A673 (cell line): Measurements from ENCODE around the gene TMEM138. TPM values are rescaled to one million over a fixed set of nuclear protein-coding genes. Genes with fewer than 3 reads are reported as not detected.

Experiments used
- BruUV-seq: library from RNA; stranded (reverse); fragments of 400-500 nt; replicated peaks from 2 replicates; lab custom pipeline; 2021; lab: Mats Ljungman, UMichigan
- CTCF ChIA-PET: fragments of 300-600 bp; sonication (Branson Sonifier 250); formaldehyde crosslinking; loops from one replicate; lab custom pipeline; 2022; ENCODE audit warnings: antibody characterized with exemption; lab: Charles Lee
- POLR2A ChIA-PET: fragments of 300-600 bp; sonication (Branson Sonifier 250); formaldehyde crosslinking; loops from one replicate; lab custom pipeline; 2022; ENCODE audit warnings: antibody characterized with exemption; ENCODE audit not compliant: low non-redundant PET; lab: Charles Lee
- DNase-seq: peaks from one replicate; pipeline ENCODE4 v3.0.0-alpha.2; 2015; ENCODE audit warnings: low spot score
- H3K27ac ChIP-seq: fragments of 200-600 bp; sonication (generic); 2 replicates; pipeline ENCODE4 v1.5.1; 2016; ENCODE audit warnings: mixed run types, low read depth, mild to moderate bottlenecking, mixed read lengths, antibody characterized with exemption, low read length; ENCODE audit not compliant: poor library complexity, severe bottlenecking
- H3K27me3 ChIP-seq: fragments of 200-600 bp; sonication (generic); replicated peaks from 2 replicates; pipeline ENCODE4 v1.6.1; 2017; ENCODE audit warnings: mixed run types, low read depth, mild to moderate bottlenecking, mixed read lengths, antibody characterized with exemption, low read length; ENCODE audit not compliant: insufficient read depth, poor library complexity
- H3K36me3 ChIP-seq: fragments of 200-600 bp; sonication (generic); 2 replicates; pipeline ENCODE4 v1.6.1; 2016; ENCODE audit warnings: mixed run types, mild to moderate bottlenecking, mixed read lengths, antibody characterized with exemption, low read length; ENCODE audit not compliant: insufficient read depth, poor library complexity, severe bottlenecking
- H3K4me1 ChIP-seq: fragments of 200-600 bp; sonication (generic); 2 replicates; pipeline ENCODE4 v1.6.1; 2017; ENCODE audit warnings: mixed run types, mild to moderate bottlenecking, mixed read lengths, antibody characterized with exemption, low read length; ENCODE audit not compliant: insufficient read depth, poor library complexity, severe bottlenecking
- H3K4me3 ChIP-seq: fragments of 200-600 bp; sonication (generic); 2 replicates; pipeline ENCODE4 v1.5.1; 2016; ENCODE audit warnings: low read depth, mixed run types, mild to moderate bottlenecking, mixed read lengths, low read length; ENCODE audit not compliant: poor library complexity, severe bottlenecking
- H3K9me3 ChIP-seq: fragments of 200-600 bp; sonication (generic); 2 replicates; pipeline ENCODE4 v1.6.1; 2016; ENCODE audit warnings: mixed run types, low read depth, mild to moderate bottlenecking, mixed read lengths, antibody characterized with exemption, low read length; ENCODE audit not compliant: poor library complexity, severe bottlenecking
- CTCF ChIP-seq: fragments of 300-800, 200-600 bp; sonication (generic); conservative IDR thresholded peaks from 2 replicates; pipeline ENCODE4 v1.5.1; 2017; ENCODE audit warnings: low read depth, mild to moderate bottlenecking, antibody characterized with exemption, low read length, moderate library complexity, mixed read lengths
- EZH2 ChIP-seq: fragments of 200-600 bp; sonication (generic); IDR thresholded peaks from 2 replicates; pipeline ENCODE4 v1.6.1; 2017; ENCODE audit warnings: borderline replicate concordance, low read depth, mild to moderate bottlenecking, mixed read lengths, antibody characterized with exemption, low read length; ENCODE audit not compliant: poor library complexity, severe bottlenecking
- intact Hi-C: fragments of 100-400 bp; cut with micrococcal nuclease; formaldehyde crosslinking; loops from one replicate; pipeline ENCODE4 v1.10.0; 2022; ENCODE audit not compliant: unreplicated experiment
- total RNA-seq: library from RNA; stranded (reverse); gene quantifications from 2 replicates; pipeline ENCODE4 v1.2.3, GENCODE V29; 2021

TMEM138 gene
- total RNA-seq, 1 experiment from 2014 or later, result 82.8 TPM

- intact Hi-C loops, result no loop called here
- H3K27me3 ChIP-seq, result no peaks in the 10 kb centered on the region
- TF ChIP-seq EZH2 (no peak), CTCF (no peak)
- BruUV-seq, result no TSS peak
- no peaks in the 10 kb centered on the region for H3K4me1 ChIP-seq
- H3K4me3 ChIP-seq, result no peak overlapping the region
- no peaks in the 10 kb centered on the region for H3K9me3 ChIP-seq
- POLR2A ChIA-PET, result interaction anchor here (1.1 kb wide), 1 partner anchor 12 kb away, joined by 3 read pairs; no protein-coding TSS in a partner anchor
- CTCF ChIA-PET, result no interaction called here
- H3K27ac ChIP-seq, result no peak overlapping the region
- no peak for DNase-seq
- H3K36me3 ChIP-seq, result peaks cover 23% of the 10 kb centered on the region
Observed at GRCh38 chr11:61347916-61348461, 14.2 kb upstream of the TMEM138 start.

GRCh38 chr11:61349189-61349751, 12.9 kb upstream of the TMEM138 start:
- no peak overlapping the region for H3K27ac ChIP-seq
- ChIA-PET CTCF (no interaction called here), POLR2A (interaction anchor here (1.1 kb wide), 1 partner anchor 13 kb away, joined by 3 read pairs; no protein-coding TSS in a partner anchor)
- H3K4me3 ChIP-seq, result no peak overlapping the region
- intact Hi-C loops, result no loop called here
- no peaks in the 10 kb centered on the region for H3K27me3 ChIP-seq
- H3K9me3 ChIP-seq, result no peaks in the 10 kb centered on the region
- no peaks in the 10 kb centered on the region for H3K4me1 ChIP-seq
- peaks cover 19% of the 10 kb centered on the region for H3K36me3 ChIP-seq
- BruUV-seq, result no TSS peak
- DNase-seq, result no peak
- no peak for TF ChIP-seq EZH2
- no peak for TF ChIP-seq CTCF

GRCh38 chr11:61349916-61350315, 12.3 kb upstream of the TMEM138 start:
- CTCF ChIA-PET, result no interaction called here
- intact Hi-C loops, result no loop called here

More at GRCh38 chr11:61349916-61350315, 12.3 kb upstream of the TMEM138 start:
- no TSS peak for BruUV-seq
- Histone ChIP-seq H3K36me3 (peaks cover 16% of the 10 kb centered on the region), H3K4me1 (no peaks in the 10 kb centered on the region), H3K27ac (no peak overlapping the region), H3K9me3 (no peaks in the 10 kb centered on the region), H3K27me3 (no peaks in the 10 kb centered on the region), H3K4me3 (no peak overlapping the region)
- POLR2A ChIA-PET, result no interaction called here
- TF ChIP-seq CTCF, result no peak
- no peak for TF ChIP-seq EZH2
- DNase-seq, result no peak
